Hematopoietic multipotent progenitor cell treated with erythropoietin and hydrocortisone succinate and interleukin-3 and kit ligand, for 6 days (in vitro differentiated cells): ENCODE data around the gene COG5.
"Not testable (repeated sequence)": the region's sequence is repeated elsewhere in the genome, so short reads cannot be mapped to it uniquely, and the experiment has no call there.

Source experiments
- DNase-seq: peaks from one replicate; pipeline ENCODE4 v3.0.0-alpha.2; 2015

COG5 gene

DNA sequence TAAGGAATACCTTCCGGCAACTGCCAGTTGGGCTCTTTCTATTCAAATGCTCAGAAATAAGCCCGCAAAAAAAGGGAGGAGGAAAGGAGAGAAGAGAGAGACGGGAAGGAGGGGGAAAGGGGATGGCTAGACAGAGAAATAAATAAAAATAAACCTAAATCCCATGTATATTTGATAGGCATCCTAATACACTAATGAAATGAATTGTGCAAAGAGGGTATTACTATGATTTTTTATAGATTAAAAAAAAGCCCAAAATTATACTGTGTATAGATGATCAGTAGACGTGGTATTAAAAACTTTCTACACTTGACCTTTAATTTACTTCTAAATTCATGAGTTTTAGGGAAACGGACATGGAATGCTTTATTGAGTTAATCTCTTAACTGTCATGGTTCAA, 305.0 kb downstream of the COG5 start:
- no peak for DNase-seq

GRCh38 chr7:107255602-107256001, 308.1 kb downstream of the COG5 start:
- no peak for DNase-seq

DNA sequence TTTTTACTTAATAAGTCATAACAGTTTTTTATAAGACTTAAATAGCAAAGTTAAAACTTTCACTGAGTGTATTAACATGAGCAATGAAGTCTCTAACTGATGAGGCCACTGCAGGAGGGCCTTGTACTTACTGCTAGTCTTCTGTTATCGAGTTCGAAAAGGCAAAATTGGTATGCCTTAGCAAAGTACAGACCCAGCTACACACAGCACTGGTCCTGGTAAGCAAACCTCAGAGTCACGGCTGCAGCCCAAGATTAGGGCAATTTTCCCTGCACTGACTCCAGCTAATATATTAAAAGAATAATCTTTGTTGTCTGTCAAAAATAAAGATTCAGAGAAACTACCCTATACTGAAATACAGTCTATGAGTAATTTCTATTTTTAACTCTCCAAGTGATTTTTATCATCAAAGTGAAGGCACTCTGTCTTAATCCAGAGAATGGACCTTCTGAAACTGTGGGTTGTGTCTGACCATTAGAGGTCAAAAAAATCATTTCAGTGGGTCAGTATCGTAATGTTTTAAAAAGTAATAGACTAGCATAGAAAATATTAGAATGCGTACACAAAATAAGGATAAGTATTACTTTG, 309.2 kb downstream of the COG5 start:
- DNase-seq: no peak

DNA sequence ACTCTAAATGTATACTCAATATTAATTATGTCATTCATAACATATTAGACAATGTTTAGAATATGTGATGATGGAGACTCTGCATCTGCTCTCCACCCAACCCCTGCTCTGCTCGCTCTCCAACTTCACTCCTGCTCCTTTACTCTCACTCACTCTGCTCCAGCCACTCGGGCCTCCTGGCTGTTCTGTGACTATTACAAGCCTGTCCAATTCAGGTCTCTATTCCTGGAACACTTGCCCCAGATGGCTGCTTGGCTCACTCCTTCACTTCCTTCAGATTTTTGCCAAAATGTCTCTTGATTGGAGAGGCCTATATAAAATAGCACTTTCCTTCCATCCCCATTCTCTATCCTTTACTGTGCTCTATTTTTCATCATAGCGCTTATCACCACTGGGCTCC, 310.1 kb downstream of the COG5 start:
- DNase-seq: no peak

DNA sequence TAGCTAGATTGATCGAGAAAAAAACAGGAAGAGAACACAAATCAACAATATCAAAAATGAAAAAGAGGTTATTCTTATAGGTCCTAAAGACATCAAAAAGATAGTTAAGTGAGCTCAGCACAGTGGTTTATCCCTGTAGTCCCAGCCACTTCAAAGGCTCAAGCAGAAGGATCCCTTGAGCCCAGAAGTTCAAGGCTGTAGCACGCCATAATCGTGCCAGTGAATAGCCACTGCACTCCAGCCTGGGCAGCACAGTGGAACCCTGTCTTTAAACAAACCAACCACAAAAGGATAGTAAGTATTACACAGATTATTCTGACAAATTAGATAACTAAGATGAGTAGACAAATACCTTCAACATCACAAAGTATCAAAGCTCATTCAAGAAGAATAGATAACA, 311.8 kb downstream of the COG5 start:
- no peak for DNase-seq

GRCh38 chr7:107248551-107249316, 315.0 kb downstream of the COG5 start:
- no peak for DNase-seq

- DNase-seq: not testable (repeated sequence)
Measured at GRCh38 chr7:107246836-107247235, 316.9 kb downstream of the COG5 start.

DNA sequence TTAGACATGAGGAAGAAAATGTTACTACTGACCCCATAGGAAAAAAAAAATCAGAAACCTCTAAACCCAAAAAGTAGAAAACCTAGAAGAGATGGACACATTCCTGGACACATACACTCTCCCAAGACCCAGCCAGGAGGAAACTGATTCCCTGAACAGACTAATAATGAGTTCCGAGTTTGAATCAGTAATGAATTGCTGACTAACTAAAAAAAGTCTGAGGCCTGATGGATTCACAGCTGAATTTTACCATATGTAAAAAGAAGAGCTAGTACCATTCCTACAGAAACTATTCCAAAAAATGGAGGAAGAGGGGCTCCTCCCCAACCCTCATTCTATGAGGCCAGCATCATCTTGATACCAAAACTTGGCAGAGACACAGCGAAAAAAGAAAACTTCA, 319.1 kb downstream of the COG5 start:
- DNase-seq: no peak

DNA sequence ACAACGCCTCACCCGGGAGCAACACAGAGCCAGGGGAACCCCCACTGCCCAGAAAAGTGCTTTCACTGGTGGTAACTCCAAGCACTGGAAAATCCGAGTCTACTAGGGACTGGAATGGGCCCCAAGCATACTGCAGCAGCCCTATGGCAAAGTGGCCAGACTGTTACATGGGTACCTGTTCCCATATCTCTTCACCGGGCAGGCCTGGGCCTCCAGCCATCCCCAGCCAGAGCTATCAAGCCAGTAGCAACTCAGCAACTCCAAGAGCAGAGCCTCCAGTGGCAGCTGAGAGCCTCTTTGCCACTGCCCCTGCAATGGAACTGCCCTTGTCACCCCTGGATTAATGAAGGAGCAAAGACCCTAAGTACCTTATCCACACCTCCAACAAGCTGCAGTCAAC, 321.5 kb downstream of the COG5 start:
- DNase-seq: no peak

GRCh38 chr7:107237451-107237850, 326.3 kb downstream of the COG5 start:
- no peak for DNase-seq

DNA sequence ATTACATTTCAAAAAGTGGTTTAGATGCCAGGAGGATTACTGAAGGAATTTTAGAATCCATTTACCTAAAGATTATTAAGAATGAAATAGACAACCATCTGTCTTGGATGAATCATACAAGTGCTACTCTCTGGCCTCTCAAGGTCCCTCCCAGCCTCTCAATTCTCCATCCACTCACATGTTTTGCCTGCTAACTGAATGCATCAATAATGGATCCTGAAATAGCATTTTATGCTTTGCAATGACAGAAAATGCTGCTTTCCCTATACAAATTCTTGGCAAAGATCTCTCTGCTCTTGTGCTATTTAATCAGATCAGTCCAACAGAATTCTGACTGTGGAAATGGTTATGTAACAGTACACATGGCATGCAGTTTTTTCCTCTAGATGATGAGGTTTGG, 326.9 kb downstream of the COG5 start:
- no peak for DNase-seq

DNA sequence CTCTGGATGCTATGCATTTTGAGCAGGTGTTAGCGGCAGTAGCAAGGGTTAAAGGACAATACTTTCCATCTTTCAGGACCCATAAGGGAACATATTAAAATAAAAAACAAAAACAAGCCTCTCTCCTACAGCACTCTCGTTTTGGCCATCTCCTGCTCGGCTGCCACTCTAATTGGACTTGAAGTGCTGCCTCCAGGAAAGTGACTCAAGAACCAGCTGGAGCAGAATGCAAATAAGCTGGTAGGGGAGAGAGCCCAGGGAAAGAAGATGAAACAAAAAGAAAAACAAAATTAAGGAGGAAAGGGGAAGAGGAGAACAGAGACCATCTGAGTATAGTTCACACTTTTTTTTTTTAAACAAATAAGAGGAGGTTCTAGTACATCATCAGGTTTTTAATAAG, 329.3 kb downstream of the COG5 start:
- no peak for DNase-seq

- DNase-seq: no peak
Measured at GRCh38 chr7:107233981-107234380, 329.7 kb downstream of the COG5 start.

GRCh38 chr7:107233174-107233573, 330.5 kb downstream of the COG5 start:
- no peak for DNase-seq

DNA sequence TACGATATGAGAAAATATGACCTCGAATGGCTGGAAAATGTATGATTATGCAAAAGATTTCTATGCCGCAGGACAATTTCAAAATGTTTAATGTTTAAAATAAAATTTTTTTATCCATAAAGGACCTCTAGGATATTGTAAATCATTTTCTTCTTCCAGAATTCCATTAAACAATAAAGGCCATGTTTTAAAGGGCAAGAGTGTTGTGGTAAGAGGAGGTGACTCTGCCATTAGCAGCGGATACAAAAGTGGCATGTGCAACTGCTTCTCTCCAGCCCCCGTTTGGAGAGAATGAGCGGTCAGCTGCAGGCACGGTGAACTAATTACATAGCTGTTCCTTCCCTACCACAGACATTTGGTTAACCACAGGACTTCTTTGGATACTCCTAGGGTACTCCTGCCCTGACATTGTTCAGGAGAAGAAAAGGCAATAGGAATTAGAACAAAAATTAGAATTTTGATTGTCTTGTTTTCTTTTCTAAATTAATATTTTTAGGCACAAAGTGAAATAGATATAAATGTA, 331.1 kb downstream of the COG5 start:
- no peak for DNase-seq

- DNase-seq: no peak
Measured at GRCh38 chr7:107230334-107230733, 333.4 kb downstream of the COG5 start.

DNA sequence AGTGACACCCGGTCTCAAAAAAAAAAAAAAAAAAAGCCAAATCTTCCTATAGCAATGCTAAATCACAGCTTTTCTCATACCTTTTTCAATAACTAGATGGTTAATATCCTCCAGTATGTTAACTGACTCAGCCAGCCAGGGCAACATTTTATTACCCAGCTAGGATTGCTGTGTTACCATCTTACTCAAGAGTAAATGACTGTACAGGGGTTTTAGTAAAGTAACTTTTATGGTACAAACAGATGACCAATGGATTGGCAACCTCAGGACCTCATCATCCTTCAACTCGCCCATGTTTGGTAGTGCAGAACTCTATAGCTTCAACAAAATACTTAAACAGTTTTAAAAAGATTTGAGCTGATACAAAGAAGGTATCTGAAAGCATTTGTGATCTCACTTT, 335.4 kb downstream of the COG5 start:
- DNase-seq: no peak

- DNase-seq: no peak
Measured at GRCh38 chr7:107224374-107225223, 339.1 kb downstream of the COG5 start.

DNA sequence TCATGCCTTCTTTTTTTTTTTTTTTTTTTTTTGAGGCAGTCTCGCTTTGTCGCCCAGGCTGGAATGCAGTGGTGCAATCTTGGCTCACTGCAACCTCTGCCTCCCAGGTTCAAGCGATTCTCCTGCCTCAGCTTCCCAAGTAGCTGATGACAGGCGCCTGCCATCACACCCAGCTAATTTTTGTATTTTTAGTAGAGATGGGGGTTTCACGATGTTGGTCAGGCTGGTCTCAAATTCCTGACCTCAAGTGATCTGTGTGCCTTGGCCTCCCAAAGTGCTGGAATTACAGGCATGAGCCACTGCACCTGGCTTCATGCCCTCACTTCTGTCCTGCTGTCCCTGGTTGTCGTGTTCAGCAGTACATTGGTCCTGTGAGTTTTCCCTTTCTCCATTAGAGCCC, 342.9 kb downstream of the COG5 start:
- not testable (repeated sequence) for DNase-seq

- DNase-seq: no peak
Measured at GRCh38 chr7:107220356-107220755, 343.4 kb downstream of the COG5 start.

DNA sequence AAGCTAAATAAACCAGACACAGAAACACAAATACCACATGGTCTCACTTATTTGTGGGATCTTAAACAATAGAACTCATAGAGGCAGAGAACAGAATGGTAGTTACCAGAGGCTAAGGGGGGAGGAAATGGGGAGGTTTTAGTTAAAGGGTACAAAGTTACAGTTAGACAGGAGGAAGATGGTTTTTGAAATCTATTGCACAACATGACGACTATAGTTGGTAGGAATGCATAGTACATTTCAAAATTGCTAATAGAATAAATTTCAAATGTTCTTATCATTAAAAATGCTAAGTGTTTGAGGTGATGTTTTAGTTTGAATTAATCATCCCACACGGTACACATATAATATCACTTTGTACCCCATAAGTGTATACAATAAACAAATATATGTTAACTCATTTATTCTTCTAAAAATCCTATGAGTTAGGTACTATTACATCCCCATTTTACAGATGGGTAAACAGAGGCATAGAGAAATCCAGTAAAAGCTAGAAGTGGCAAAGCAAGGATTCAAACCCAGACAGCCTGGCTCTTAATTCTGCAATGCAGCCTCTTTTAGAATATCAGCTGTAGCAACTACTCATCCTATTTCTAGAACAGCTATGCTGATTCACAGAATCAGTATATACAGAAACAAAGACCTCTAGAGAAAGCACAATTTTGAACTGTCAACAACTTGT, 344.0 kb downstream of the COG5 start:
- no peak for DNase-seq

- no peak for DNase-seq
Measured at GRCh38 chr7:107213945-107214344, 349.8 kb downstream of the COG5 start.

DNA sequence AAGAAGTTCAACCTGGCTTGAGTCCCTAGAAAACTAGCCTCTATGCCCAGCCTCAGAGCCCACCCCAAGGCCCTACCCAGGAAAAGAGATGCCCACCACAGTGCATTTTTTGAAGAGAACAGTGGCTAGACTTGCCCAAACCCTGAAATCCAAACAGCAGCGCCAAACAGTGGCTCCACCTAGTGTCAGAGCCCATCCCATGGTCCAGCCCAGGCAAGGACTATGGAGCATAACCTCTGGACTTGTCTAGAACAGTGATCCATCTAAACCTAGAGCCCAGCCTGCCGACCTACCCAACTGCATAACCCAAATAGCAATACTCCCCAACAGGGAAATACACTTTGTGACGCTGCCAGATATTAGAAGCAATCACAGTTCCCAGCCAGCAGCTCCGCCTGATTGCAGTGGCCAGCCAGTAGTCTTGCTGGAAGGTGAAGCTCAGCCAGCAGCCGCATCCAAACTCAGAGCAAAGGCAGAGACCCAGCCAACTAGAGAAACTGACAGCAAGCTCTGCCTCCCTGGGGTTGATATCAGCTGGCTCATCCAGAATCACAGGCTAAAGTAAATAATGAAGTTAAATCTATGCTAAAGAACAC, 350.4 kb downstream of the COG5 start:
- DNase-seq: no peak
